Uterus (tissue), 4 donors: ENCODE data around the gene FAM107A. TPM values are rescaled to one million over a fixed set of nuclear protein-coding genes. Genes with fewer than 3 reads are reported as not detected.
A peak's percentile ranks its signal among the peaks of the same experiment; 100 is the strongest.

Experiments used
- DNase-seq, 2 donors: peaks; one replicate each; pipeline ENCODE4 v3.0.0-alpha.2; 2019 to 2020
- H3K27ac ChIP-seq, 2 donors: fragments of 200-600 bp; sonication (generic); 1 replicate in 1 of 2; 2 replicates in 1 of 2; pipeline ENCODE4 v1.5.1; 2016 to 2018
- H3K27me3 ChIP-seq, 2 donors: fragments of 200-600 bp; sonication (generic); one replicate each; pipeline ENCODE4 v1.5.1; 2018 to 2019; ENCODE audit warnings: control low read depth in 1 of 2
- H3K36me3 ChIP-seq, 2 donors: fragments of 200-600 bp; sonication (generic); one replicate each; pipeline ENCODE4 v1.5.1; 2019; ENCODE audit warnings: control low read depth in 1 of 2
- H3K4me1 ChIP-seq, 2 donors: fragments of 200-600 bp; sonication (generic); one replicate each; pipeline ENCODE4 v1.5.1; 2018 to 2019; ENCODE audit warnings: control low read depth in 1 of 2
- H3K4me3 ChIP-seq, 2 donors: fragments of 200-600 bp; sonication (generic); 1 replicate in 1 of 2; 2 replicates in 1 of 2; pipeline ENCODE4 v1.5.1; 2018 to 2019; ENCODE audit warnings: mild to moderate bottlenecking in 1 of 2
- H3K9me3 ChIP-seq, 2 donors: fragments of 200-600 bp; sonication (generic); one replicate each; pipeline ENCODE4 v1.5.1; 2019; ENCODE audit warnings: control low read depth in 1 of 2
- POLR2A ChIP-seq, 2 donors: fragments of 450-650 bp; IDR thresholded peaks; one replicate each; pipeline ENCODE4 v1.6.1; 2016; ENCODE audit warnings: antibody characterized with exemption in 2 of 2, mild to moderate bottlenecking in 1 of 2, moderate library complexity in 1 of 2
- intact Hi-C: fragments of 100-400 bp; cut with DNase I; formaldehyde crosslinking; loops from one replicate; pipeline ENCODE4 v1.15.1; 2023; ENCODE audit warnings: low total_unique reads
- total RNA-seq, 4 donors: library from RNA; depleted of rRNA in 3 of 4; stranded (reverse); fragments of >200 nt in 3 of 4; gene quantifications; one replicate each; pipeline versions ENCODE4 v1.1.0 to v1.2.4, GENCODE V29; 2014 to 2023
- TF ChIP-seq, protein P1 (sequence below), 4 experiments: fragments of 200-600 bp in 2 of 4; fragments of 450-650 bp in 2 of 4; sonication (generic) in 2 of 4; IDR thresholded peaks; one replicate each; pipeline ENCODE4 v1.5.1; 2016 to 2019; ENCODE audit warnings: antibody characterized with exemption in 4 of 4, mild to moderate bottlenecking in 2 of 4, moderate library complexity in 1 of 4
- donor health status: DM: yes; HTN: yes; CAD: no.

The FAM107A gene
- total RNA-seq, 4 donors from 2014 or later = 16.2 to 140 (median 61.2) TPM

DNA sequence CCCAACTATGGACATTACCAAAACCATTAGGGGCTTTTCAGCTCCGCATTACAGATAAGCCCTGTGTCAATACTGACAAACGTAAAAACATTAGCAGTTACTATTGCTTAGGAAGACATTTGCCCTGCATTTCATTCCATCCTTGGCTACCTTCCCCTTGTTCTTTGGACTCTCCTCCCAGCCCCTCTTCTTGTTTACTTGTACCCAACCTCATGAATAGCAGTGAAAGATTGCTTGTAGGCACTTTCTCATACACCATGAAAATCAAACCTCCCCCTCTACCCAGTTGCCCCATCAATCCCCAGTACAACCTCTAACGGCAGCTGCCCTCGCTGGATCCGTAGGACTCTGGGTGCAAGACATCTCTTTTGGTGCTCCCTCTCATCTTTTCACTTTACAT is 16.9 kb upstream of the FAM107A start:
- intact Hi-C loops = no loop called here
- H3K4me3 ChIP-seq = no peak overlapping the region
- no peaks in the 10 kb centered on the region for H3K36me3 ChIP-seq
- no peaks in the 10 kb centered on the region for H3K4me1 ChIP-seq
- H3K27ac ChIP-seq = no peak overlapping the region
- DNase-seq = no peak
- H3K27me3 ChIP-seq = no peaks in the 10 kb centered on the region
- no peaks in the 10 kb centered on the region for H3K9me3 ChIP-seq
- no peak for TF ChIP-seq POLR2A (IDR thresholded peaks at IDR 0.05)
- TF ChIP-seq, protein P1, sequence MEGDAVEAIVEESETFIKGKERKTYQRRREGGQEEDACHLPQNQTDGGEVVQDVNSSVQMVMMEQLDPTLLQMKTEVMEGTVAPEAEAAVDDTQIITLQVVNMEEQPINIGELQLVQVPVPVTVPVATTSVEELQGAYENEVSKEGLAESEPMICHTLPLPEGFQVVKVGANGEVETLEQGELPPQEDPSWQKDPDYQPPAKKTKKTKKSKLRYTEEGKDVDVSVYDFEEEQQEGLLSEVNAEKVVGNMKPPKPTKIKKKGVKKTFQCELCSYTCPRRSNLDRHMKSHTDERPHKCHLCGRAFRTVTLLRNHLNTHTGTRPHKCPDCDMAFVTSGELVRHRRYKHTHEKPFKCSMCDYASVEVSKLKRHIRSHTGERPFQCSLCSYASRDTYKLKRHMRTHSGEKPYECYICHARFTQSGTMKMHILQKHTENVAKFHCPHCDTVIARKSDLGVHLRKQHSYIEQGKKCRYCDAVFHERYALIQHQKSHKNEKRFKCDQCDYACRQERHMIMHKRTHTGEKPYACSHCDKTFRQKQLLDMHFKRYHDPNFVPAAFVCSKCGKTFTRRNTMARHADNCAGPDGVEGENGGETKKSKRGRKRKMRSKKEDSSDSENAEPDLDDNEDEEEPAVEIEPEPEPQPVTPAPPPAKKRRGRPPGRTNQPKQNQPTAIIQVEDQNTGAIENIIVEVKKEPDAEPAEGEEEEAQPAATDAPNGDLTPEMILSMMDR (IDR thresholded peaks at IDR 0.05) = no peak

DNA sequence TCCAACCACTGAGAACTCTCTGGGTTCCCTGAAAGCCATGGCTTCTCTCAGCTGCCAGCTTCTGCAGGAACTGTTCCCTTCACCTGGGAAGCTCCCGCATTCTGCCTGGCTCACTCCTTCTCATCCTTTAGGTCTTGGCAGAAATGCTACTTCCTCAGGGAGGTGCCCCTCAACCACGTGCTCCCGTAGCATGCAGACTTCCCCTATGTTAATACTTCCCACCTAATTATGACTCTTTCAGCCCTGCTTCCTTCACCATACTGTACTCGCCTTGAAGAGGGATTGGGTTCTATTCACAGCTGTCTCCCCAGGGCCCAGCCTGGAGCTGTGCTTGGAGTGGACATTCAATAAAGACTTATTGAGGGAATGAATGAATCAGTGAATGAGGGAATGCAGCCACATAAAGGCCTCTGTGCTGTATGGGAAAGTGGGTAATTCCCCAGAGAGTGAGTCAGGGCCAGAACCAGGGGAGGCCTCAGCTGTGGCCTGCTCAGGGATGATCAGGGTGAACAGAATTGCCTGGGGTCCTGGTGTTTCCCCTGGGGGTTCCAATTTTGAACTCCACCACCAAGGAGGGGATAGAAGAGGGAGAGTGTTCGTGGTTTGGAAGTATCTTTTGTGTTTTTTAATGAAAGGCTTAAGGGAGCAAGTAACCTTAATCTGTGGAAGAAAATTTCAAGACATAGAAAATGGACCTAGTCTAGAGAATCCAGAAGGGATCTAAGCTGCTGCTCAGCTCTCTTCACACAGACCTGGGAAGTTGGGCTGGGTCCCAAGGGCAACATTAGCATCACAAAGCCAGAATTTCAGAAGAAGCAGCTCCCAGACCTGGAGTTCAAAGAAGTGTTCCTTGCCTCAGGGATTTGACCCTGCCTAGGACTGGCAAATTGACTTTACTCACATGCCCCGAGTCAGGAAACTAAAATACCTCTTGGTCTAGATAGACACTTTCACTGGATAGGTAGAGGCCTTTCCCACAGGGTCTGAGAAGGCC is 14.6 kb upstream of the FAM107A start:
- Histone ChIP-seq H3K27me3 (peaks cover 1 to 3% of the 10 kb centered on the region in 2 donors), H3K4me1 (peaks cover 0 to 1% of the 10 kb centered on the region in 2 donors), H3K4me3 (no peak overlapping the region), H3K27ac (no peak overlapping the region), H3K36me3 (no peaks in the 10 kb centered on the region), H3K9me3 (no peaks in the 10 kb centered on the region)
- TF ChIP-seq POLR2A (IDR thresholded peaks at IDR 0.05) = no peak
- TF ChIP-seq, protein P1 (IDR thresholded peaks at IDR 0.05) = no peak
- intact Hi-C loops = no loop called here
- no peak for DNase-seq

DNA sequence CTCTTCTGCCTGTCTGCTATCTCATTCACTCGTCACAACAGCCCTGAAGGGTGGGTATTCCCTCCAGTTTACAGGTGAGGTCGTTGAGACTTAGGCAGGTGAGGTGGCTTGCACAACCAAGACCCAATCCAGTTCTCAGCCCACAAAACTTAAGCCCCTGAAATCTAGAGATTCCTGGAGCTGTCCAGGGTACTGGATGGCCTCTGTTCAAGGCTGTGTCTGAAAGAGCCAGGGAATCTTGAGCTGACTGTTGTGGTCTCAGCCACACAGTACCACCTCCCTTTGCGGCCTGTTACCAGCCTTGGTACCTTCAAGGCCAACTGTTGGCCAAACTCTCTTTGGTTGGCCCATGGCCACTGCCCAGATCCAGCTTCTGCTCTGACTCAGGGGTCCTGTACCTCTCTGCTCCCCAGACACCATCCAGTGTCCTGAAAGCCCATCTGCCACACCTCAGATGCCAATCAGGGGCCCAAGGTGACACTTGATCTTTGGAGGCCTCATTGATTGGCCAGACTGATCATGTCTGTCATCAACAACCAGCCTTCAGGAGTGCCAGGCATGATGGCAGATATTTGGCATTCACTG is 10.9 kb upstream of the FAM107A start:
- intact Hi-C loops = no loop called here
- DNase-seq = no peak
- peaks cover 4 to 6% of the 10 kb centered on the region in 2 donors for H3K27me3 ChIP-seq
- H3K27ac ChIP-seq = no peak overlapping the region
- H3K9me3 ChIP-seq = no peaks in the 10 kb centered on the region
- no peak overlapping the region for H3K4me3 ChIP-seq
- H3K36me3 ChIP-seq = no peaks in the 10 kb centered on the region
- TF ChIP-seq POLR2A (IDR thresholded peaks at IDR 0.05) = no peak
- TF ChIP-seq, protein P1 (IDR thresholded peaks at IDR 0.05) = no peak
- peaks cover 0 to 8% of the 10 kb centered on the region in 2 donors for H3K4me1 ChIP-seq

DNA sequence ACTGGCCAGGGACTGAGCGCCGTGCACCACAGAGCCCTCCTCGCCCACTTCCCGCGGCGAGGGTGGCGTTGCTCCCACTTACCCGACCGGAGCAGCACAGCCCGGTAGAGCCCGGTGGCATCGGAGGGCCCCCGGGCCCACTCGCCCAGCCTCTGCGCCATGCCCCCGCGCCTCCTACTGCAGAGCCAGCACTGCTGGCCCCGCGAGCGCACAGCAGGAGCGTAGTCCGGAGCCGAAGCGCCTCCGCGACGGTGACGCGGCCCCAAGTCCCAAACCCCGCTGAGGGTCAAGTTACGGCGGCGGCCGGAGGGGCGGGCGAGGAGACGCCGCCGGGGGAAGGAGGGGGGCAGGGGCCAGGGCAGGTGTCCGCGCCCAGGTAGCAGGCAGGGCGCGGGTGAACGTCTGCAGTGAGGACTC is 9.6 kb upstream of the FAM107A start:
- Histone ChIP-seq H3K4me1 (peaks cover 0 to 8% of the 10 kb centered on the region in 2 donors), H3K36me3 (no peaks in the 10 kb centered on the region), H3K27me3 (peaks cover 4 to 6% of the 10 kb centered on the region in 2 donors), H3K9me3 (no peaks in the 10 kb centered on the region), H3K4me3 (no peak overlapping the region), H3K27ac (no peak overlapping the region)
- DNase-seq = no peak
- TF ChIP-seq POLR2A (IDR thresholded peaks at IDR 0.05) = no peak
- TF ChIP-seq, protein P1 (IDR thresholded peaks at IDR 0.05) = no peak
- intact Hi-C loops = no loop called here

DNA sequence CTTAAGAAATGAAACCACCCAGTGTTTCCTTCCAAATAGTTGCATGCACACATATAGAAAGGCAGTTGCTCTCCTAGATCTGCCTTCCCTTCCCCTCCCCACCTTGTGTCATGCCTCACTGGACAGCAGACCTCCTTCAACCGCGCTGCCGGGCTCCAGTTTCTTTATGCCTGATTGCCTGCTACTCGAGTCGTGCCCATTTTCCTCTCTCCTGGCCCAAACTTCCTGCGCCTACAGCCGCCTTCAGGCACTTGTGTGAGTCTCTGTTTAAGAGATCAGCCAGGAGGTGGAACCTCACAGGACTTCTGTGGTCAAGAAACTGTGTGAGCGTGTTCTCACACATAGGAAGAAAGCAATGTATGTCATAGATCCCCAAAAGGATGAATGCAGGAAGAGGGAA is 8.8 kb upstream of the FAM107A start:
- Histone ChIP-seq H3K4me3 (peak overlapping the region in 1 of 2 donors; percentile 49), H3K4me1 (peaks cover 0 to 8% of the 10 kb centered on the region in 2 donors), H3K9me3 (no peaks in the 10 kb centered on the region), H3K27me3 (peaks cover 4 to 6% of the 10 kb centered on the region in 2 donors), H3K36me3 (no peaks in the 10 kb centered on the region), H3K27ac (no peak overlapping the region)
- no peak for TF ChIP-seq POLR2A (IDR thresholded peaks at IDR 0.05)
- TF ChIP-seq, protein P1 (IDR thresholded peaks at IDR 0.05) = no peak
- DNase-seq = no peak
- intact Hi-C loops = no loop called here
